Mesenchymal stem cell (in vitro differentiated cells and primary cell): Measurements from ENCODE around the gene DCTN2.
A peak's percentile ranks its signal among the peaks of the same experiment; 100 is the strongest.
"Not testable (repeated sequence)": the region's sequence is repeated elsewhere in the genome, so short reads cannot be mapped to it uniquely, and the experiment has no call there.

Experiments used
- DNase-seq: peaks from one replicate; pipeline ENCODE4 v3.0.0-alpha.2; 2013
- H2AFZ ChIP-seq: one replicate; pipeline ENCODE4 v1.6.1; 2013; ENCODE audit warnings: low read depth, mild to moderate bottlenecking, control low read depth, inconsistent platforms, low read length, moderate library complexity
- H2AK5ac ChIP-seq: 2 replicates; pipeline ENCODE4 v1.6.1; 2013; ENCODE audit warnings: low read length, moderate library complexity, mild to moderate bottlenecking, inconsistent platforms; ENCODE audit not compliant: severe bottlenecking
- H2BK120ac ChIP-seq: one replicate; pipeline ENCODE4 v1.6.1; 2013; ENCODE audit warnings: low read depth, mild to moderate bottlenecking, inconsistent platforms, low read length, moderate library complexity
- H2BK12ac ChIP-seq, 2 experiments: one replicate each; pipeline ENCODE4 v1.6.1; 2013; ENCODE audit warnings: inconsistent platforms in 2 of 2, low read length in 2 of 2, mild to moderate bottlenecking in 2 of 2, moderate library complexity in 2 of 2, control low read depth in 1 of 2
- H2BK15ac ChIP-seq: one replicate; pipeline ENCODE4 v1.6.1; 2013; ENCODE audit warnings: mild to moderate bottlenecking, low read depth, inconsistent platforms; ENCODE audit not compliant: poor library complexity, severe bottlenecking
- H2BK5ac ChIP-seq: 2 replicates; pipeline ENCODE4 v1.6.1; 2013; ENCODE audit warnings: low read depth, mild to moderate bottlenecking, low read length, control low read depth, inconsistent platforms; ENCODE audit not compliant: poor library complexity, severe bottlenecking
- H3K14ac ChIP-seq, 2 experiments: one replicate each; pipeline ENCODE4 v1.6.1; 2013; ENCODE audit warnings: inconsistent platforms in 2 of 2, low read length in 2 of 2, control low read depth in 1 of 2, mild to moderate bottlenecking in 1 of 2, moderate library complexity in 1 of 2
- H3K18ac ChIP-seq, 2 experiments: one replicate each; pipeline ENCODE4 v1.6.1; 2013; ENCODE audit warnings: inconsistent platforms in 2 of 2, low read length in 2 of 2, control low read depth in 1 of 2, low read depth in 1 of 2, mild to moderate bottlenecking in 1 of 2
- H3K23ac ChIP-seq, 2 experiments: one replicate each; pipeline ENCODE4 v1.6.1; 2013; ENCODE audit warnings: inconsistent platforms in 2 of 2, low read length in 2 of 2, mild to moderate bottlenecking in 2 of 2, moderate library complexity in 2 of 2, control low read depth in 1 of 2
- H3K27ac ChIP-seq: 2 replicates; pipeline ENCODE4 v1.5.1; 2013; ENCODE audit warnings: mild to moderate bottlenecking, moderate library complexity, low read length, control low read depth, inconsistent platforms; ENCODE audit not compliant: poor library complexity, severe bottlenecking
- H3K27me3 ChIP-seq, 2 experiments: 2 replicates each; pipeline versions ENCODE4 v1.6.1 to v1.7.0; 2013; ENCODE audit warnings: low read length in 2 of 2, mild to moderate bottlenecking in 2 of 2, moderate library complexity in 2 of 2, control low read depth in 1 of 2, inconsistent platforms in 1 of 2; ENCODE audit not compliant: control insufficient read depth in 1 of 2, insufficient read depth in 1 of 2
- H3K36me3 ChIP-seq, 2 experiments: 2 replicates each; pipeline versions ENCODE4 v1.6.1 to v1.7.0; 2013; ENCODE audit warnings: low read length in 2 of 2, control low read depth in 1 of 2, inconsistent platforms in 1 of 2, low read depth in 1 of 2, mild to moderate bottlenecking in 1 of 2; ENCODE audit not compliant: insufficient read depth in 2 of 2, control insufficient read depth in 1 of 2
- H3K4ac ChIP-seq, 2 experiments: one replicate each; pipeline ENCODE4 v1.6.1; 2013; ENCODE audit warnings: inconsistent platforms in 2 of 2, low read length in 2 of 2, mild to moderate bottlenecking in 2 of 2, moderate library complexity in 2 of 2, control low read depth in 1 of 2, low read depth in 1 of 2
- H3K4me1 ChIP-seq: 2 replicates; pipeline ENCODE4 v1.6.1; 2013; ENCODE audit warnings: low read depth, low read length, control low read depth; ENCODE audit not compliant: control insufficient read depth, insufficient read depth
- H3K4me2 ChIP-seq: 2 replicates; pipeline ENCODE4 v1.6.1; 2013; ENCODE audit warnings: low read length, mild to moderate bottlenecking, inconsistent platforms; ENCODE audit not compliant: poor library complexity, severe bottlenecking
- H3K4me3 ChIP-seq, 2 experiments: 2 replicates each; pipeline versions ENCODE4 v1.5.1 to v1.7.0; 2013; ENCODE audit warnings: low read length in 2 of 2, mild to moderate bottlenecking in 2 of 2, control low read depth in 1 of 2, low read depth in 1 of 2; ENCODE audit not compliant: insufficient read depth in 1 of 2
- H3K79me1 ChIP-seq: replicated peaks from 2 replicates; pipeline ENCODE4 v1.6.1; 2013; ENCODE audit warnings: mild to moderate bottlenecking, control low read depth, low read length, inconsistent platforms; ENCODE audit not compliant: poor library complexity, severe bottlenecking
- H3K9ac ChIP-seq: 2 replicates; pipeline ENCODE4 v1.7.0; 2013; ENCODE audit warnings: mild to moderate bottlenecking, low read length, moderate library complexity
- H3K9me3 ChIP-seq: 2 replicates; pipeline ENCODE4 v1.7.0; 2013; ENCODE audit warnings: mild to moderate bottlenecking, low read length; ENCODE audit not compliant: control insufficient read depth
- H4K8ac ChIP-seq: one replicate; pipeline ENCODE4 v1.6.1; 2013; ENCODE audit warnings: inconsistent platforms, mild to moderate bottlenecking, low read length, moderate library complexity
- H4K91ac ChIP-seq: one replicate; pipeline ENCODE4 v1.6.1; 2013; ENCODE audit warnings: mild to moderate bottlenecking, low read length, inconsistent platforms
- WGBS: methylation state at CpG from one replicate; pipeline ENCODE4 v1.1.7; 2013; ENCODE audit warnings: mixed read lengths; 5-methylcytosine and 5-hydroxymethylcytosine counted together

DCTN2 gene

DNA sequence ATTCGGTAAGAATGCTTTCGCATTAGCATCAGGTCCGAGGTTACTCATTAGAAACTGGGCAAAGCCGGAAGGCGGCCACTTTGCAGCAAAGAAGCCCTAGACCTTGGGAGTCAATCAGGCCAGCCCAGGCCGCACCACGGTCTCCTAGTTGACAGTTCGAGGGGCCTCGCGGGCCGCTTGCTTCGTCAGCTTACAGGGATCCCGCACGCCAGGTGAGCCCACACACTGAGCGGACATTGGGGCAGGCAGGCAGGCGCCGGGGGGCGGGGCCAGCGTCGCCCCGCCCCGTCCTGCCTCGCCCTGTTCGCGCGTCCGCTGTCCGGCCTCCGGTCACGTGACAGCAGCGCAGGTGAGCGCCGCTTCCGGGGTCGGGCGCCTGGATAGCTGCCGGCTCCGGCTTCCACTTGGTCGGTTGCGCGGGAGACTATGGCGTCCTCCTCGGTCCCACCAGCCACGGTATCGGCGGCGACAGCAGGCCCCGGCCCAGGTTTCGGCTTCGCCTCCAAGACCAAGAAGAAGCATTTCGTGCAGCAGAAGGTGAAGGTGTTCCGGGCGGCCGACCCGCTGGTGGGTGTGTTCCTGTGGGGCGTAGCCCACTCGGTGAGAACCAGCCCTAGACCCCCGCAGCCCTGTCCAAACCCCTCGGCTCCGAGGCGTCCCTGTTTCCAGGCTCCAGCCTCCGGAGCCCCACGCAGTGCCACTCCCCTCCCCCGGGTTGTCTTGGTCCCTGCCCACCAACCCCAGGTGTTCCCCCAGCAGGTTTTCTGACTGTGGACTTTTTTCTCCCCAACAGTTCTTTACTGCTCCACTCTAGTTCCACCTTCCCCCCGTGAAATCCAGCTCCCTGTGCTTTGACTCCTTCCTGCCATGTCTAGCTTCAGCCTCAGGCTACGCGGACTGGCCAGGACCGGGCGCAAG is 44.1 kb upstream of the DCTN2 start, which contains the start of gene PIP4K2C:
PIP4K2C (plus strand) TSS at position 329 of the 918 bp plus-strand sequence; CDS start at position 427, 98 bp downstream.
- Histone ChIP-seq H2BK12ac (peak within 1 kb of the TSS; percentile 57 to 66), H3K4me1 (peaks cover 15% of the 10 kb centered on the region), H3K79me1 (peaks cover 33% of the 10 kb centered on the region), H2AFZ (peak within 1 kb of the TSS; percentile 96), H3K9ac (peak within 1 kb of the TSS; percentile 79), H2AK5ac (no peak within 1 kb of the TSS), H3K9me3 (no peaks in the 10 kb centered on the region), H4K91ac (peak within 1 kb of the TSS; percentile 80), H3K4ac (peak within 1 kb of the TSS; percentile 35 to 75), H3K18ac (peak within 1 kb of the TSS; percentile 83 to 92), H3K27ac (peak within 1 kb of the TSS; percentile 19), H3K14ac (no peak within 1 kb of the TSS), H3K23ac (peak within 1 kb of the TSS in 1 of 2 experiments; percentile 65), H2BK15ac (peak within 1 kb of the TSS; percentile 69), H2BK120ac (peak within 1 kb of the TSS; percentile 19), H4K8ac (peak within 1 kb of the TSS; percentile 97), H3K4me3 (peak within 1 kb of the TSS; percentile 85 to 97), H3K36me3 (peaks cover 0 to 12% of the 10 kb centered on the region in 2 experiments), H2BK5ac (peak within 1 kb of the TSS; percentile 80), H3K4me2 (peak within 1 kb of the TSS; percentile 100), H3K27me3 (peaks cover 18 to 51% of the 10 kb centered on the region in 2 experiments)
- under 1% methylated on average over 68 of the region's 69 CpGs for WGBS
- DNase-seq = peak; percentile 49

DNA sequence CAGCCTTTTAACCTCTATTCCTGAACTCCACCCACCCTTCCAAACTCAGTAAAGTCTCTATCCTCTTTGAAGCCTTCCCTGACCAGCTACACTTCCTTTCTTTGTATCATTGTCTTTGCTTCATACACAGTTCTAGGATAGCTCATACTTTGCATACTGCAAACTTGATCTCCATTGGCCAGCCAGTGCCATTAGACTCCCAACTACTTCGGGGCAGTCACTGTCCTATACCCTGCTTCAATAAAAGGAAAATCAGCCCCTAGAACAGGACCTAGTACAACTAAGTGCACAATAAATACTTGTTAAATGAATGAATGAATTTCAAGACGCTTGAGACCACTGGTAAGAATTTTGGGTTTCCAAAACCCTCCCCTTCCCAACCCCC is 43.5 kb upstream of the DCTN2 start:
- Histone ChIP-seq H3K9ac (peak overlapping the region; percentile 79), H2AFZ (peak overlapping the region; percentile 96), H3K27ac (no peak overlapping the region), H2AK5ac (no peak overlapping the region), H2BK15ac (no peak overlapping the region), H3K9me3 (no peaks in the 10 kb centered on the region), H3K4me1 (peaks cover 15% of the 10 kb centered on the region), H3K79me1 (peaks cover 30% of the 10 kb centered on the region), H3K23ac (no peak overlapping the region), H2BK12ac (no peak overlapping the region), H3K27me3 (peaks cover 22 to 57% of the 10 kb centered on the region in 2 experiments), H3K4me2 (peak overlapping the region; percentile 100), H4K91ac (no peak overlapping the region), H2BK5ac (no peak overlapping the region), H4K8ac (peak overlapping the region; percentile 4), H3K4ac (no peak overlapping the region), H3K14ac (no peak overlapping the region), H3K4me3 (peak overlapping the region in 1 of 2 experiments; percentile 85), H2BK120ac (no peak overlapping the region), H3K18ac (peak overlapping the region in 1 of 2 experiments; percentile 67), H3K36me3 (peaks cover 0 to 5% of the 10 kb centered on the region in 2 experiments)
- no peak for DNase-seq
- WGBS = 35% methylated on average over 2 of the region's 2 CpGs

DNA sequence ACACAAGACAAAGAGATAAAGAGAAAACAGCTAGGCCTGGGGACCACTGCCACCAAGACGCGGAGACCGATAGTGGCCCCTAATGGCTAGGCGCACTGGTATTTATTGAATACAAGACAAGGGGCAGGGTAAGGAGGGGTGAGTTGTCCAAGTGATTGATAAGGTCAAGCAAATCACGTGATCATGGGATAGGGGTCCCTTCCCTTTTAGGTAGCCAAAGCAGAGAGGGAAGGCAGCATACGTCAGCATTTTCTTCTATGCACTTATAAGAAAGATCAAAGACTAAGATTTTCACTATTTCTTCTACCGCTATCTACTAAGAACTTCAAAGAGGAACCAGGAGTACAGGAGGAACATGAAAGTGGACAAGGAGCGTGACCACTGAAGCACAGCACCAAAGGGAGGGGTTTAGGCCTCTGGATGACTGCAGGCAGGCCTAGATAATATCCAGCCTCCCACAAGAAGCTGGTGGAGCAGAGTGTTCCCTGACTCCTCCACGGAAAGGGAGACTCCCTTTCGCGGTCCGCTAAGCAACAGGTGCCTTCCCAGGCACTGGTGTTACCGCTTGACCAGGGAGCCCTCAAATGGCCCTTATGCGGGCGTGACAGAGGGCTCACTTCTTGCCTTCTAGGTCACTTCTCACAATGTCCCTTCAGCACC is 42.1 kb upstream of the DCTN2 start:
- H3K27ac ChIP-seq, H3K9me3 ChIP-seq, H2BK120ac ChIP-seq, H2AK5ac ChIP-seq, H3K4me3 ChIP-seq, H2BK5ac ChIP-seq, H3K18ac ChIP-seq, DNase-seq, H3K4me2 ChIP-seq, H2BK15ac ChIP-seq, H4K91ac ChIP-seq, H2AFZ ChIP-seq, H3K23ac ChIP-seq, H2BK12ac ChIP-seq, H3K36me3 ChIP-seq, H4K8ac ChIP-seq, H3K14ac ChIP-seq, H3K4ac ChIP-seq, H3K9ac ChIP-seq: not testable (repeated sequence)
- Histone ChIP-seq H3K79me1 (peaks cover 28% of the 10 kb centered on the region), H3K27me3 (peaks cover 32 to 70% of the 10 kb centered on the region in 2 experiments), H3K4me1 (peaks cover 15% of the 10 kb centered on the region)
- 93% methylated on average over 14 of the region's 15 CpGs for WGBS
